ENCODE results near the gene HNRNPU.

DNA sequence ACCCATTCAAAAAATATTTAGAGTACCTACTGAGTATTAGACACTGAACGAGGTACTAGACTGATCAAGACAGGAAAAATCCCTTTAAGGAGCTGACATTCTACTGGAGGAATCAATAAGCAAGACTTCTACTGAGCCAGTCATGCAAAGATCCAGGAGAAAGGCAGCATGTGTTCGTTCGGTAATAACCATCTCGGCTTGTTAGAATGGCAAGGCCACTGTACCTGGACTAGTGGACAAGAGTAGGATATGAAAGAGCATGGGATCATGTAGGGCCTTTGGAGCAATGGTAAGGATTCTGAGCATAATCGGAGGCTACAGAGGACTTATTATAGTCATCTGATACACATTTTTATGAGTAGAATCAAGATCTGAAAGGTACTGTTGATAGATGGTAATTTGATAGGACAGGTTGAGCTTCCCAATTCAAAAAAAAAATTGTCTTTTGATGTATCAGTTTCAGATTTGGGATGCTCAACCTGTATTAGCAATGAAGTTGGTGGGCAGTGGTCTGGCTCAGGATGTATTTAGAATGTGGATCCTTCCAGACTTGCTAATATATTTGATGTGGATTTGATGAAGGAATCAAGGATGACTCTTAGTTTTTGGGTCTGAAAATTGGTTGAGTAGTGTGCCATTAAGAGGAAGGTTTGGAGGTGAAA is 26.6 kb downstream of the HNRNPU start:
- TF ChIP-seq EZH2 (IDR thresholded peaks at IDR 0.05; ENCODE audit: insufficient read depth, poor library complexity, severe bottlenecking): no peak
- no peak for TF ChIP-seq EZH2phosphoT487 (IDR thresholded peaks at IDR 0.05; ENCODE audit: insufficient read depth, low read depth)

Measured in GM23248 (cell line).